Adrenal gland (tissue), 12 donors: ENCODE results near the gene TSPAN18. TPM values are rescaled to one million over a fixed set of nuclear protein-coding genes. Genes with fewer than 3 reads are reported as not detected.

Source experiments
- DNase-seq, 7 donors: peaks; one replicate each; pipeline ENCODE4 v3.0.0-alpha.2; 2019 to 2020
- H3K27ac ChIP-seq, 5 donors: fragments of 200-600 bp; sonication (generic) in 4 of 5; 1 replicate in 3 of 5; 2 replicates in 2 of 5; pipeline versions ENCODE4 v1.5.1 to v1.8.0; 2016 to 2020; ENCODE audit warnings: mild to moderate bottlenecking in 1 of 5
- H3K27me3 ChIP-seq: fragments of 200-600 bp; 2 replicates; pipeline ENCODE4 v1.8.0; 2021
- H3K36me3 ChIP-seq, 2 donors: fragments of 200-600 bp; replicated peaks in 1 of 2; 1 replicate in 1 of 2; 2 replicates in 1 of 2; pipeline versions ENCODE4 v1.5.1 to v1.8.0; 2018 to 2022
- H3K4me1 ChIP-seq, 2 donors: fragments of 200-600 bp; replicated peaks in 1 of 2; 1 replicate in 1 of 2; 2 replicates in 1 of 2; pipeline versions ENCODE4 v1.5.1 to v1.8.0; 2018 to 2021
- H3K4me3 ChIP-seq, 4 donors: fragments of 200-600 bp; sonication (generic) in 3 of 4; one replicate each; pipeline ENCODE4 v1.5.1; 2016 to 2018
- H3K9me3 ChIP-seq, 3 donors: fragments of 200-600 bp; sonication (generic) in 1 of 3; replicated peaks in 1 of 3; 1 replicate in 2 of 3; 2 replicates in 1 of 3; pipeline versions ENCODE4 v1.5.1 to v1.8.0; 2016 to 2021
- POLR2A ChIP-seq, 2 donors: fragments of 450-650 bp; IDR thresholded peaks; one replicate each; pipeline ENCODE4 v1.6.1; 2017; ENCODE audit warnings: antibody characterized with exemption in 2 of 2, mild to moderate bottlenecking in 2 of 2, moderate library complexity in 1 of 2
- WGBS, 4 donors: extraction: QIAGEN DNeasy Blood & Tissue Kit in 2 of 4; methylation state at CpG; one replicate each; pipeline versions ENCODE4 v1.1.5 to v1.1.7; 2013 to 2017; 5-methylcytosine and 5-hydroxymethylcytosine counted together
- intact Hi-C, 2 donors: fragments of 100-400 bp; cut with DNase I; formaldehyde crosslinking; loops; one replicate each; pipeline versions ENCODE4 v1.14.1 to v1.15.0; 2022 to 2023
- polyA plus RNA-seq, 3 donors: library from polyadenylated mRNA; stranded (reverse); fragments of 200-250 nt in 2 of 3; fragments of 350-450 nt in 1 of 3; fragmentation: Illumina TruSeq in 1 of 3; extraction: RNeasy Lipid Tissue Mini Kit (QIAGEN cat#74804) in 1 of 3; gene quantifications; one replicate each; pipeline ENCODE4 v1.2.3, GENCODE V29; 2013 to 2014
- total RNA-seq, 9 donors: library from RNA; depleted of rRNA in 4 of 9; stranded (reverse); fragments of >200 nt in 4 of 9; fragments of 120-200 nt in 1 of 9; fragmentation: NEBNext Ultra II Directional in 1 of 9; extraction: Animal tissue kit (Norgen Biotek cat#: 25700) in 1 of 9; gene quantifications; one replicate each; pipeline versions ENCODE4 v1.1.0 to v1.2.4, GENCODE V29; 2013 to 2023
- TF ChIP-seq, protein P1 (sequence below), 6 experiments: fragments of 450-650 bp in 4 of 6; fragments of 200-600 bp in 2 of 6; sonication (generic) in 1 of 6; IDR thresholded peaks; 1 replicate in 5 of 6; 2 replicates in 1 of 6; pipeline versions ENCODE4 v1.5.1 to v1.8.0; 2016 to 2021; ENCODE audit warnings: antibody characterized with exemption in 6 of 6, mild to moderate bottlenecking in 2 of 6, moderate library complexity in 1 of 6
- donor health status: healthy with polysubstance abuse.
- donor health status: Bipolar disorder and iron deficiency.
- donor health status: DM: yes; HTN: yes; CAD: no.
- donor health status: DM: no; HTN: no; CAD: no.
- donor health status: DM: no; HTN: no; CAD: no.
- donor health status: DM: yes; HTN: yes; CAD: no.

The TSPAN18 gene
- total and polyA plus RNA-seq, 12 donors = 24.5 to 168 (median 58.4) TPM

DNA sequence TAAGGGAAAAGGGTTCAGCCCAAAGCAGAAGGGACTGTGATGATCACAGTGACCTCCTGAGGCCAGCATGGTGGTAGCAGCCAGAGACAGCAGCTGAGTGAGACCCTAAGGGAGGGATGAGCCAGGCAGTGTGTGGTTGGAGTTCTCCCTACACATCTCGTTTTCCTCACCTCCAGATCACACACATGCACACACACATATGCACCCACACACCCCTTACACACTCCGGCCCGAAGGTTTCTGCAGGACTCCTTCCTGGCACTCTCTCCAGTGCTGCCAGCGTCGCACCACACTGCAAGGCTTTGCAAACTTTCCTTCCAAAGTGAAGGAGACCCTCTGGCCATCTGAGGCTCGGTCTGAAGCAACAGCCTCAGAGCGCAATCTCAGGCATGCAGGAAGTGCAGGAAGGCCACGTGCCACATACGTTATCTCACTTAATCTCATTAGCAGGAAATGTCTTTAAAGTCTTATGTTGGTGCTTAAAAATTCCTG lies 250.8 kb downstream of the TSPAN18 start:
- WGBS, 4 donors = 49 to 62% (median 53%) methylated on average over 9 of the region's 9 CpGs

GRCh38 chr11:44978274-44978960 lies 251.7 kb downstream of the TSPAN18 start:
- peak overlapping the region in 1 of 5 donors; percentile 62 for H3K27ac ChIP-seq
- WGBS, 4 donors = 63 to 76% (median 68%) methylated on average over 3 of the region's 3 CpGs
- no peaks in the 10 kb centered on the region for H3K27me3 ChIP-seq
- intact Hi-C loops = no loop called here
- H3K4me1 ChIP-seq = peaks cover 8 to 16% of the 10 kb centered on the region in 2 donors
- no peak for DNase-seq
- TF ChIP-seq POLR2A (IDR thresholded peaks at IDR 0.05) = no peak
- TF ChIP-seq, protein P1, sequence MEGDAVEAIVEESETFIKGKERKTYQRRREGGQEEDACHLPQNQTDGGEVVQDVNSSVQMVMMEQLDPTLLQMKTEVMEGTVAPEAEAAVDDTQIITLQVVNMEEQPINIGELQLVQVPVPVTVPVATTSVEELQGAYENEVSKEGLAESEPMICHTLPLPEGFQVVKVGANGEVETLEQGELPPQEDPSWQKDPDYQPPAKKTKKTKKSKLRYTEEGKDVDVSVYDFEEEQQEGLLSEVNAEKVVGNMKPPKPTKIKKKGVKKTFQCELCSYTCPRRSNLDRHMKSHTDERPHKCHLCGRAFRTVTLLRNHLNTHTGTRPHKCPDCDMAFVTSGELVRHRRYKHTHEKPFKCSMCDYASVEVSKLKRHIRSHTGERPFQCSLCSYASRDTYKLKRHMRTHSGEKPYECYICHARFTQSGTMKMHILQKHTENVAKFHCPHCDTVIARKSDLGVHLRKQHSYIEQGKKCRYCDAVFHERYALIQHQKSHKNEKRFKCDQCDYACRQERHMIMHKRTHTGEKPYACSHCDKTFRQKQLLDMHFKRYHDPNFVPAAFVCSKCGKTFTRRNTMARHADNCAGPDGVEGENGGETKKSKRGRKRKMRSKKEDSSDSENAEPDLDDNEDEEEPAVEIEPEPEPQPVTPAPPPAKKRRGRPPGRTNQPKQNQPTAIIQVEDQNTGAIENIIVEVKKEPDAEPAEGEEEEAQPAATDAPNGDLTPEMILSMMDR (IDR thresholded peaks at IDR 0.05) = no peak
- no peak overlapping the region for H3K4me3 ChIP-seq
- H3K36me3 ChIP-seq = no peaks in the 10 kb centered on the region
- H3K9me3 ChIP-seq = no peaks in the 10 kb centered on the region

More for the DNA sequence above, 250.8 kb downstream of the TSPAN18 start:
- H3K27ac ChIP-seq = peak overlapping the region in 1 of 5 donors; percentile 35
- no peak for TF ChIP-seq POLR2A (IDR thresholded peaks at IDR 0.05)
- TF ChIP-seq, protein P1 (IDR thresholded peaks at IDR 0.05) = no peak
- no peaks in the 10 kb centered on the region for H3K9me3 ChIP-seq
- intact Hi-C loops = no loop called here
- H3K36me3 ChIP-seq = no peaks in the 10 kb centered on the region
- H3K4me1 ChIP-seq = peaks cover 8 to 16% of the 10 kb centered on the region in 2 donors
- no peak overlapping the region for H3K4me3 ChIP-seq
- peak in 1 of 7 donors; percentile 17 for DNase-seq
- no peaks in the 10 kb centered on the region for H3K27me3 ChIP-seq

DNA sequence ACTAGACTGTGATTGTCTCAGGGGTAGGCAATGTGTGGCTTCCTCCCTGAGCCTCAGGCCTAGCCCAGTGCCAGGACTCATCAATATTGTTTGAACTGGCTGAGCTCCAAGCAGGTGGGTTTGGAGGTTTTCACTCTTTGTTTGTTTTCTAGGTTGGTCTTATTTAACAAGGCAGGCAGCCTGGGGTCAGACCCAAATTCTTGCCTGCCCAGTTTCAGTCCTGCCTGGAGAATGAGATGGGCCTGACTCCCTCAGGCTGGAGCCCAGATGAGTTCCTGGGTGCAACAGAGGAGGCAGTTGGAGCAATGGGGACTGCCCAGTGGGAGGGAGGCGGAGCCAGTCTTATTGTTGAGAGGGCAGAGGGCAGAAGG lies 252.2 kb downstream of the TSPAN18 start:
- intact Hi-C loops = no loop called here
- no peak for DNase-seq
- Histone ChIP-seq H3K27me3 (no peaks in the 10 kb centered on the region), H3K36me3 (no peaks in the 10 kb centered on the region), H3K9me3 (no peaks in the 10 kb centered on the region), H3K4me1 (peaks cover 8 to 16% of the 10 kb centered on the region in 2 donors), H3K27ac (peak overlapping the region in 1 of 5 donors; percentile 44), H3K4me3 (no peak overlapping the region)
- 85 to 100% (median 93%) methylated on average over 1 of the region's 1 CpG; no CpG with 5 or more reads in 1 of the 4 donors for WGBS, 4 donors
- TF ChIP-seq, protein P1 (IDR thresholded peaks at IDR 0.05) = no peak
- no peak for TF ChIP-seq POLR2A (IDR thresholded peaks at IDR 0.05)

DNA sequence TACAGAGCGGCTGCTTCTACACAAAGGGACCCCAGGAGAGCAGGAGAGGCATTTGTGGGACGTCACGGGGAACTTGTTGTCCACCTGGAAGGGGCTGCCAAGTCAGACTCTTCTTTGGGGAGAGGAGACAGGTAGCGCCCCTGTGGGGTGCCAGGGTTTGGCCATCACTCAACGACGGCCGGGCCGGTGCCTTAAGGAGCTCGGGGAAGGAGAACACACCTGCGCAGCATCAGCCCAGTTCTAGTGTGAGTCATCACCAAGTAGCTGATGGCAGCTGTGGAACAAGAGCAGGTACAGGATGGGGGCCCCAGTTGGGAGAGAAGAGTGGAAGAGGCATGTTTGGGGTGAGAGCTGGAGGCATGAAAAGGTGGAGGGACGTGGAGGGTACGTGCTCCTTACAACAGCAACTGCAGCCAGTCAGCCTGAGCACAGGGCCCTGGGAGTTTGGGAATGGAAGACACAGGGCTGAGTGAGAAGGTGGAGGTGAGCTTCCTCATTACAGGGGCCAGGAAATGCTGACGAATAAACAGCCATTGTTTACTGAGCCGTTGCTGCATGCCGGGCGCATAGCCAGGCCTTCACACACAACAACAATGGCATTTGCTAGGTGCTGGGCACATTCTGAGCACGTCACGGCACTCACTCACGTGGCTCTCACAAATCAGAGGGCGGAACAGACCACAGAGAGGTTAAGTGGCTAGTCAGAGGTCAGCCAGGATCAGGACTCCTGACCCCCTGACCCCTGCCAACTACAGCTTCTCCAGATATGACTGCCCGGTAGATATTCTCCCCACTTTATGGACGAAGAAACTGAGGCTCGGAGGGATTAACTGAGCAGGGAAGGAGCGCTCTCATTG lies 253.0 kb downstream of the TSPAN18 start:
- peak overlapping the region in 1 of 5 donors; percentile 45 for H3K27ac ChIP-seq
- no peak overlapping the region for H3K4me3 ChIP-seq
- no peaks in the 10 kb centered on the region for H3K9me3 ChIP-seq
- TF ChIP-seq, protein P1 (IDR thresholded peaks at IDR 0.05) = no peak
- no peak for TF ChIP-seq POLR2A (IDR thresholded peaks at IDR 0.05)
- intact Hi-C loops = no loop called here
- H3K27me3 ChIP-seq = no peaks in the 10 kb centered on the region
- DNase-seq = peak in 3 of 7 donors; percentile 38 to 74 (median 44)
- 79 to 87% (median 82%) methylated on average over 20 to 24 of the region's 24 CpGs for WGBS, 4 donors
- no peaks in the 10 kb centered on the region for H3K36me3 ChIP-seq
- H3K4me1 ChIP-seq = peaks cover 8 to 16% of the 10 kb centered on the region in 2 donors
